PC-3 (cell line): Measurements from ENCODE around the gene SEC14L1. TPM values are rescaled to one million over a fixed set of nuclear protein-coding genes. Genes with fewer than 3 reads are reported as not detected.

Experiments
- ATAC-seq: fragments of 200-7000 bp; cut with Tn5 transposase; 2 replicates; pipeline ENCODE4 v1.9.1; 2020; ENCODE audit warnings: mild to moderate bottlenecking, moderate library complexity
- BruUV-seq: library from RNA; stranded (reverse); fragments of 400-500 nt; replicated peaks from 2 replicates; lab custom pipeline; 2021; lab: Mats Ljungman, UMichigan
- CTCF ChIA-PET: fragments of 300-600 bp; sonication (Branson Sonifier 250); formaldehyde crosslinking; loops from one replicate; lab custom pipeline; 2022; ENCODE audit warnings: antibody characterized with exemption; lab: Charles Lee
- POLR2A ChIA-PET: fragments of 300-600 bp; sonication (Branson Sonifier 250); formaldehyde crosslinking; loops from one replicate; lab custom pipeline; 2022; ENCODE audit warnings: antibody characterized with exemption; ENCODE audit not compliant: unreplicated experiment; lab: Charles Lee
- DNase-seq: peaks from one replicate; pipeline ENCODE4 v3.0.0-alpha.2; 2015
- H2AFZ ChIP-seq: fragments of 300-600 bp; sonication (generic); 2 replicates; pipeline ENCODE4 v1.6.0; 2016; ENCODE audit warnings: antibody characterized with exemption, low read length
- H3F3A ChIP-seq: fragments of 300-600 bp; sonication (generic); one replicate; pipeline ENCODE4 v1.6.0; 2017; ENCODE audit warnings: antibody characterized with exemption, low read length, control low read depth, mild to moderate bottlenecking; ENCODE audit not compliant: unreplicated experiment
- H3K27ac ChIP-seq: fragments of 300-600 bp; sonication (generic); 2 replicates; pipeline ENCODE4 v1.5.1; 2016; ENCODE audit warnings: mild to moderate bottlenecking, low read length
- H3K27me3 ChIP-seq: fragments of 300-600 bp; sonication (generic); 2 replicates; pipeline ENCODE4 v1.6.1; 2016; ENCODE audit warnings: low read length, mixed read lengths
- H3K36me3 ChIP-seq: fragments of 300-600 bp; sonication (generic); 2 replicates; pipeline ENCODE4 v1.6.1; 2016; ENCODE audit warnings: low read depth, mixed run types, low read length, mixed read lengths
- H3K4me1 ChIP-seq: fragments of 300-600 bp; sonication (generic); 2 replicates; pipeline ENCODE4 v1.5.1; 2016; ENCODE audit warnings: low read length; ENCODE audit not compliant: insufficient read depth
- H3K4me2 ChIP-seq: fragments of 300-600 bp; sonication (generic); 2 replicates; pipeline ENCODE4 v1.6.0; 2016; ENCODE audit warnings: low read length
- H3K4me3 ChIP-seq: fragments of 300-600 bp; sonication (generic); 2 replicates; pipeline ENCODE4 v1.5.1; 2016; ENCODE audit warnings: mild to moderate bottlenecking, low read length, mixed read lengths
- H3K79me2 ChIP-seq: fragments of 300-600 bp; sonication (generic); 2 replicates; pipeline ENCODE4 v1.6.1; 2017; ENCODE audit warnings: low read length, mixed read lengths
- H3K9ac ChIP-seq: fragments of 300-600 bp; sonication (generic); 2 replicates; pipeline ENCODE4 v1.6.0; 2016; ENCODE audit warnings: mild to moderate bottlenecking, low read length
- H3K9me2 ChIP-seq: fragments of 300-600 bp; sonication (generic); replicated peaks from 2 replicates; pipeline ENCODE4 v1.6.1; 2016; ENCODE audit warnings: mixed run types, low read length, mixed read lengths
- H3K9me3 ChIP-seq: fragments of 300-600 bp; sonication (generic); 2 replicates; pipeline ENCODE4 v1.6.1; 2016; ENCODE audit warnings: low read length, mixed read lengths
- H4K20me1 ChIP-seq: fragments of 300-600 bp; sonication (generic); 2 replicates; pipeline ENCODE4 v1.6.1; 2016; ENCODE audit warnings: low read length, mixed read lengths
- CTCF ChIP-seq: fragments of 300-600 bp; sonication (generic); conservative IDR thresholded peaks from 2 replicates; pipeline ENCODE4 v1.5.1; 2017; ENCODE audit warnings: antibody characterized with exemption, low read depth, mild to moderate bottlenecking, low read length
- EZH2 ChIP-seq: fragments of 300-600 bp; sonication (generic); IDR thresholded peaks from one replicate; pipeline ENCODE4 v1.6.1; 2017; ENCODE audit warnings: antibody characterized with exemption, mild to moderate bottlenecking, low read length; ENCODE audit not compliant: unreplicated experiment
- EZH2phosphoT487 ChIP-seq: fragments of 300-600 bp; sonication (generic); IDR thresholded peaks from 2 replicates; pipeline ENCODE4 v1.6.1; 2018; ENCODE audit warnings: mild to moderate bottlenecking, antibody characterized with exemption, low read length, borderline replicate concordance
- intact Hi-C: fragments of 100-400 bp; cut with micrococcal nuclease; formaldehyde crosslinking; loops from 2 replicates; pipeline ENCODE4 v1.9.0; 2023
- total RNA-seq: library from RNA; depleted of rRNA; stranded (reverse); fragments of >200 nt; gene quantifications from 2 replicates; pipeline ENCODE4 v1.2.3, GENCODE V29; 2014

SEC14L1 gene
- total RNA-seq, 1 experiment from 2014 or later = 39.8 TPM

- ChIA-PET POLR2A (no interaction called here), CTCF (no interaction called here)
- no peaks in the 10 kb centered on the region for H3K27me3 ChIP-seq
- no peak overlapping the region for H3K27ac ChIP-seq
- H3K9me2 ChIP-seq = no peaks in the 10 kb centered on the region
- H3K79me2 ChIP-seq = no peaks in the 10 kb centered on the region
- H2AFZ ChIP-seq = no peak overlapping the region
- no peak for ATAC-seq
- H3K36me3 ChIP-seq = no peaks in the 10 kb centered on the region
- no peaks in the 10 kb centered on the region for H4K20me1 ChIP-seq
- H3K4me1 ChIP-seq = peaks cover 13% of the 10 kb centered on the region
- no peak for DNase-seq
- no peaks in the 10 kb centered on the region for H3K9me3 ChIP-seq
- H3K9ac ChIP-seq = no peak overlapping the region
- intact Hi-C loops = no loop called here
- H3K4me3 ChIP-seq = no peak overlapping the region
- no peaks in the 10 kb centered on the region for H3F3A ChIP-seq
- TF ChIP-seq CTCF (no peak), EZH2phosphoT487 (no peak), EZH2 (no peak)
- no TSS peak for BruUV-seq
- no peak overlapping the region for H3K4me2 ChIP-seq
Measured at GRCh38 chr17:77111934-77112296, 28.9 kb upstream of the SEC14L1 start.

- Histone ChIP-seq H3K27ac (no peak overlapping the region), H3K4me1 (peaks cover under 1% of the 10 kb centered on the region; the same call in 1 of the 2 replicates), H3K79me2 (no peaks in the 10 kb centered on the region), H3K9me3 (no peaks in the 10 kb centered on the region), H3K9ac (no peak overlapping the region), H3K9me2 (no peaks in the 10 kb centered on the region), H3K4me2 (no peak overlapping the region), H3K4me3 (no peak overlapping the region), H4K20me1 (no peaks in the 10 kb centered on the region), H3K36me3 (no peaks in the 10 kb centered on the region), H3F3A (no peaks in the 10 kb centered on the region), H3K27me3 (no peaks in the 10 kb centered on the region), H2AFZ (no peak overlapping the region)
- TF ChIP-seq EZH2phosphoT487 (no peak), EZH2 (no peak), CTCF (no peak)
- no TSS peak for BruUV-seq
- intact Hi-C loops = no loop called here
- ATAC-seq (no peak), DNase-seq (no peak)
- CTCF ChIA-PET = no interaction called here
- POLR2A ChIA-PET = interaction anchor here (0.6 kb wide), 1 partner anchor 16 kb away, joined by 3 read pairs; no protein-coding TSS in a partner anchor
Measured at GRCh38 chr17:77115510-77115909, 25.3 kb upstream of the SEC14L1 start.

GRCh38 chr17:77115947-77116346 lies 24.8 kb upstream of the SEC14L1 start:
- Histone ChIP-seq H3K4me2 (no peak overlapping the region), H3K9me3 (no peaks in the 10 kb centered on the region), H3K79me2 (no peaks in the 10 kb centered on the region), H4K20me1 (no peaks in the 10 kb centered on the region), H3K27ac (no peak overlapping the region), H3K27me3 (no peaks in the 10 kb centered on the region), H3K9ac (no peak overlapping the region), H2AFZ (no peak overlapping the region), H3K4me1 (peaks cover 5% of the 10 kb centered on the region), H3K9me2 (no peaks in the 10 kb centered on the region), H3F3A (no peaks in the 10 kb centered on the region), H3K4me3 (no peak overlapping the region), H3K36me3 (no peaks in the 10 kb centered on the region)
- ATAC-seq (no peak), DNase-seq (no peak)
- CTCF ChIA-PET = no interaction called here
- POLR2A ChIA-PET = no interaction called here
- TF ChIP-seq EZH2phosphoT487 (no peak), EZH2 (no peak), CTCF (no peak)
- intact Hi-C loops = no loop called here
- BruUV-seq = no TSS peak
